Stimulated activated naive CD8-positive, alpha-beta T cell treated with anti-CD3 and anti-CD28 coated beads, Interleukin-15, amount 100 ng/mL, for 72 hours (primary cell): ENCODE measurements around the gene SULF2.
"Not testable (repeated sequence)": the region's sequence is repeated elsewhere in the genome, so short reads cannot be mapped to it uniquely, and the experiment has no call there.

Source experiments
- ATAC-seq: fragments of 150-1000 bp; cut with Tn5 transposase; 2 replicates; pipeline ENCODE4 v1.10.0; 2021; ENCODE audit warnings: mild to moderate bottlenecking, moderate library complexity
- DNase-seq, 2 donors: peaks; one replicate each; pipeline ENCODE4 v3.0.0; 2021 to 2022
- H3K27ac Mint-ChIP-seq, 2 donors: one replicate each; pipeline ENCODE4 v1.8.0; 2022; ENCODE audit warnings: mild to moderate bottlenecking in 2 of 2, mixed read lengths in 2 of 2, moderate library complexity in 2 of 2
- H3K27me3 Mint-ChIP-seq: one replicate; pipeline ENCODE4 v1.8.0; 2022; ENCODE audit warnings: mixed read lengths
- H3K4me1 Mint-ChIP-seq: one replicate; pipeline ENCODE4 v1.8.0; 2022; ENCODE audit warnings: mild to moderate bottlenecking, mixed read lengths
- H3K4me3 Mint-ChIP-seq, 2 donors: one replicate each; pipeline ENCODE4 v1.8.0; 2022; ENCODE audit warnings: mild to moderate bottlenecking in 2 of 2, mixed read lengths in 2 of 2, moderate library complexity in 1 of 2
- H3K9me3 Mint-ChIP-seq, 2 donors: one replicate each; pipeline ENCODE4 v1.8.0; 2022; ENCODE audit warnings: mixed read lengths in 2 of 2

Gene SULF2

GRCh38 chr20:47814632-47815415 is 29.5 kb upstream of the SULF2 start:
- ATAC-seq (no peak), DNase-seq (no peak)
- no peak overlapping the region for H3K4me3 Mint-ChIP-seq
- H3K9me3 Mint-ChIP-seq, result peaks cover 0 to 5% of the 10 kb centered on the region in 2 donors
- no peaks in the 10 kb centered on the region for H3K4me1 Mint-ChIP-seq
- H3K27ac Mint-ChIP-seq, result no peak overlapping the region
- peaks cover 24% of the 10 kb centered on the region for H3K27me3 Mint-ChIP-seq

- Mint-ChIP-seq H3K27ac (no peak overlapping the region), H3K4me1 (no peaks in the 10 kb centered on the region), H3K9me3 (peaks cover 0 to 5% of the 10 kb centered on the region in 2 donors), H3K4me3 (no peak overlapping the region), H3K27me3 (peaks cover 18% of the 10 kb centered on the region)
- DNase-seq (no peak), ATAC-seq (no peak)
Observed at GRCh38 chr20:47810721-47811347, 25.6 kb upstream of the SULF2 start.

- Mint-ChIP-seq H3K4me1 (no peaks in the 10 kb centered on the region), H3K27me3 (peaks cover 17% of the 10 kb centered on the region), H3K9me3 (peaks cover 0 to 5% of the 10 kb centered on the region in 2 donors), H3K4me3 (no peak overlapping the region), H3K27ac (no peak overlapping the region)
- no peak for ATAC-seq
- DNase-seq, result no peak
Observed at GRCh38 chr20:47810116-47810677, 24.9 kb upstream of the SULF2 start.

- Mint-ChIP-seq H3K4me3 (no peak overlapping the region), H3K27me3 (peaks cover 11% of the 10 kb centered on the region), H3K27ac (no peak overlapping the region), H3K4me1 (no peaks in the 10 kb centered on the region), H3K9me3 (peaks cover 0 to 5% of the 10 kb centered on the region in 2 donors)
- ATAC-seq, result no peak
- no peak for DNase-seq
Observed at GRCh38 chr20:47809161-47809960, 24.1 kb upstream of the SULF2 start.

DNA sequence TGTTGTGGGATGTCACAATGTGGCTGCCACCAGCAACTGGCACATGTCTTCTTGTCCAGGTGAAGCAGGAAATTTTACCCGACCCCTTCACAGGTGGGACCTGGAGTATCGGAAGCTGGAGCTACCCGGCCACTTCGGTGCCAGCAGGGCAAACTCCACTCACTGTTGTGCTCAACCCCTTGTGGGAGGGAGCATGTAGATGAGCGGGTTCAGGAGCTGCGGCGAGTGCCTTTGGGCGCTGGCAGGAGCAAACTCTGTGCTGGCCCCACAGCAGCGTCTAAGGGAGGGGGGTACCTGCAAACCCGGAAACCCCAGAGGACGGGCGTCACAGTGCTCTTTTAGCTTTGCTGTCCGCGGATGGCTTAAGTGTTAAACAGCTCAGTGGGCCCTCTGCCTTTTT is 20.7 kb upstream of the SULF2 start:
- no peak overlapping the region for H3K4me3 Mint-ChIP-seq
- ATAC-seq (no peak), DNase-seq (no peak)
- no peaks in the 10 kb centered on the region for H3K9me3 Mint-ChIP-seq
- no peaks in the 10 kb centered on the region for H3K4me1 Mint-ChIP-seq
- H3K27me3 Mint-ChIP-seq, result no peaks in the 10 kb centered on the region
- H3K27ac Mint-ChIP-seq, result no peak overlapping the region

DNA sequence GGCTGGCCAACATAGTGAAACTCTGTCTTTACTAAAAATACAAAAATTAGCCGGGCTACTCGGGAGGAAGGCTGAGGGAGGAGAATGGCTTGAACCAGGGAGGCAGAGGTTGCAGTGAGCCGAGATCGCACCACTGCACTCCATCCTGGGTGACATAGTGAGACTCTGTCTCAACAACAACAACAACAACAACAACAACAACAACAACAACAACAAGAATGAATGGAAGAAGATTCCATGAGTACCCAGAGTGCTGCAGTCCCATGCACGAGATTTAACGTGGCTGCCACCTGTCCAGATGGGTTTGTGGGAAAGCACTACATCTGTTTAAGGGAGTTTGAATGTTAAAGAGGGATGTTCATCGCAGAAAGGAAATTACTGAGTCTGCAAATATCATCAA is 19.7 kb upstream of the SULF2 start:
- H3K4me1 Mint-ChIP-seq, H3K4me3 Mint-ChIP-seq, H3K27me3 Mint-ChIP-seq, DNase-seq, H3K9me3 Mint-ChIP-seq, H3K27ac Mint-ChIP-seq, ATAC-seq: not testable (repeated sequence)

DNA sequence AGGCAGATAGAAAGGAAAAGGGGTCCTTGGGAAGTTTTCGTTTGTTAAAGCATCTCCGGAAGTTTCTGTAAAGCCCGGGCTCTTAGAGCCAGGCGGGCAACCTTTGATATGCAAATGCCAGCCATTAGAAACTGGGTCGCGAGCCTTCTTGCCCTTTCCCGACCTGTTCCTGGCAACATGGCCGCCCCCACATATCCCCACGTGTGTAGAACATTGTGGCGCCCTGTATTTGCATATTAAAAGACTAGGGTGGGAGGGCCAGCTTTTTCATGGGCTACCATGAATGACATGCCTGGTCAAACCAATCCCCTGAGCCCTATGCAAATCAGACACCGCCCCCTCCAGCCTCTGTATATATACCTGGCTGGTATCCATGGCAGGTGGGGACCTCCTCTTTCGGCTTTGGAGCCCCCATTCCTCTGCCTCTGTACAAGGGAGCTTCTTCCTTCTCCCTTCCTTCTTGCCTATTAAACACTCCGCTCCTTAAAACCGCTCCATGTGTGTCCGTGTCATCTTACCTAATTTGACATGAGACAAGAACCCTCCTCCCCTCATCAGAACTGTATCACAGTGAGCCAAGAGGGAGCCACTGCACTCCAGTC is 19.0 kb upstream of the SULF2 start:
- not testable (repeated sequence) for ATAC-seq, H3K27ac Mint-ChIP-seq

GRCh38 chr20:47802975-47803374 is 17.7 kb upstream of the SULF2 start:
- no peak overlapping the region for H3K4me3 Mint-ChIP-seq
- no peak for ATAC-seq
- H3K4me1 Mint-ChIP-seq, result no peaks in the 10 kb centered on the region

More for the DNA sequence above, 19.0 kb upstream of the SULF2 start:
- not testable (repeated sequence) for H3K9me3 Mint-ChIP-seq, DNase-seq, H3K27me3 Mint-ChIP-seq, H3K4me3 Mint-ChIP-seq, H3K4me1 Mint-ChIP-seq

DNA sequence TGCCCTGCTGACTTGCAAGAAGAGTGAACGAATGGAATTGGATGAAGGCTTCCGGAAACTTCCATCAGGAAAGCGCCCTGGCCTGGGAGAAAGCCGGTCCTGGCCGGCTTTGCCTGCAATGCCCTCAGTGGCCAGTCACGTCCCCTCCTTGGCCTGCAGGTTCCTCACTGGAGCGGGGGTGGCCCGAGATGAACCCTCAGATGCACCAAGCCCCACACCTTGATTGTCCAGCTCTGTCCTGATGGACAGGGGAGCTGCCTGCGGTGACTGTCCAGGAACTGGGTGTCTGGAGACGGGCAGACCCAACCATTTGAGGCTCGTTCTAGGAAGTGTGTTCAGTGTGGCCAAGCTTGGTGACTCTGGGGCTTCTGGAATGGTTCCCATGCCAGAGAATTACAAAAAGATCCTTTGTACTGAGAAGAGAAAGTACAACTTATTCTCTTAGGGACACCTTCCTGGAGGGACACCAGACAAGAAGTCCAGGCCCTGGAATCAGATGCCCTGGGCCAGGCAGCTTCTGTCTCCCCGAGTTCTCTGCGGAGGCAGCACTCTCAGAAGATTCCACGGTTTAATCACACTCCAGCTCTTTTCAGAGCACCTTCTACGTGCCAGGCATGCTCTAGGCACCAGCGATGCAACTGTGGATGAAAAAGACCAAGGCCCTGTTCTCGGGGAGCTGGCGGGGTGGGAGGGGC is 17.1 kb upstream of the SULF2 start:
- Mint-ChIP-seq H3K27ac (no peak overlapping the region), H3K4me3 (no peak overlapping the region), H3K27me3 (no peaks in the 10 kb centered on the region), H3K4me1 (no peaks in the 10 kb centered on the region), H3K9me3 (no peaks in the 10 kb centered on the region)
- ATAC-seq (no peak), DNase-seq (no peak)

More at GRCh38 chr20:47802975-47803374, 17.7 kb upstream of the SULF2 start:
- Mint-ChIP-seq H3K27ac (no peak overlapping the region), H3K9me3 (no peaks in the 10 kb centered on the region), H3K27me3 (no peaks in the 10 kb centered on the region)
- DNase-seq, result no peak

DNA sequence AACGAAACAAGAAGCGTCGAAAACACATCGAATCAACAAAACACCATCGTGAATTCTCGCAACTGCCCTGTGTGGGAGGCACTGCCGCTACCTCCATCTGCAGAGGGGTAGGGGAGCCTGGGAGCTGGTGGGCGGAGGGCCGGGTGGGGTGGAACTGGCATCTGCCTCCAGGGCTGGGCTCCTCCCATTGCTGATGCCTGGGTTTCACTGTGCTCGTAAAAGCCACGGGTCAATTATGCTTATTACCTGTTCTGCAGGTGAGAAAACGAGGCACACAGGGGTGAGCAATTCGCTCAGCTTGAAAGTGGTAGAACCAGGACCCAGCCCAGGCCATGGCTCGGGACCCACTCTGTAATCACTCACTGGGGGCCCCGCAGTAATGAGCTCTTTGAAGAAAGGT is 16.5 kb upstream of the SULF2 start:
- Mint-ChIP-seq H3K4me1 (no peaks in the 10 kb centered on the region), H3K27me3 (no peaks in the 10 kb centered on the region), H3K4me3 (no peak overlapping the region), H3K27ac (no peak overlapping the region), H3K9me3 (no peaks in the 10 kb centered on the region)
- DNase-seq (no peak), ATAC-seq (no peak)

DNA sequence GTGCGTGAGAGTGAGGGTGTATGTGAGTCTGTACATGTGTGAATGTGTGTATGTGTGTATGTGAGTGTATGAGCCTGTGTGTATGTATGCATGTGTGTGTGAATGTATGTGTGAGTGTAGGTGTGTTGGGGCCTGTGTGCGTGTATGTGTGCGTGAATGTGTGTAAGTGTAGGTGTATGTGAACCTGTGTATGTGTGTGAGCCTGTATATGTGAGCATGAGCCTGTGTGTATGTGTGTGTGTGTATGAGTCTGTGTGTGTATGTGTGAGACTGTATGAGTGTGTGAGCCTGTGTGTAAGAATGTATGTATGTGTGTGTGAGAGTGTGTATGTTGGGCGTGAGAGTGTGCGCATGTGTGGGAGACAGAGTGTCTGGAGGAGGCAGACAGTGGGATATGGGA is 15.8 kb upstream of the SULF2 start:
- no peak for DNase-seq
- no peaks in the 10 kb centered on the region for H3K27me3 Mint-ChIP-seq
- no peak overlapping the region for H3K27ac Mint-ChIP-seq
- no peaks in the 10 kb centered on the region for H3K4me1 Mint-ChIP-seq
- ATAC-seq, result no peak
- no peak overlapping the region for H3K4me3 Mint-ChIP-seq
- H3K9me3 Mint-ChIP-seq, result no peaks in the 10 kb centered on the region

GRCh38 chr20:47800623-47801022 is 15.3 kb upstream of the SULF2 start:
- H3K27ac Mint-ChIP-seq, result no peak overlapping the region
- H3K4me1 Mint-ChIP-seq, result no peaks in the 10 kb centered on the region
- H3K9me3 Mint-ChIP-seq, result no peaks in the 10 kb centered on the region
- no peak overlapping the region for H3K4me3 Mint-ChIP-seq
- no peaks in the 10 kb centered on the region for H3K27me3 Mint-ChIP-seq
- DNase-seq (no peak), ATAC-seq (no peak)

- Mint-ChIP-seq H3K9me3 (no peaks in the 10 kb centered on the region), H3K27me3 (no peaks in the 10 kb centered on the region), H3K4me1 (no peaks in the 10 kb centered on the region), H3K27ac (no peak overlapping the region), H3K4me3 (no peak overlapping the region)
- no peak for DNase-seq
- no peak for ATAC-seq
Observed at GRCh38 chr20:47799116-47799715, 13.9 kb upstream of the SULF2 start.

DNA sequence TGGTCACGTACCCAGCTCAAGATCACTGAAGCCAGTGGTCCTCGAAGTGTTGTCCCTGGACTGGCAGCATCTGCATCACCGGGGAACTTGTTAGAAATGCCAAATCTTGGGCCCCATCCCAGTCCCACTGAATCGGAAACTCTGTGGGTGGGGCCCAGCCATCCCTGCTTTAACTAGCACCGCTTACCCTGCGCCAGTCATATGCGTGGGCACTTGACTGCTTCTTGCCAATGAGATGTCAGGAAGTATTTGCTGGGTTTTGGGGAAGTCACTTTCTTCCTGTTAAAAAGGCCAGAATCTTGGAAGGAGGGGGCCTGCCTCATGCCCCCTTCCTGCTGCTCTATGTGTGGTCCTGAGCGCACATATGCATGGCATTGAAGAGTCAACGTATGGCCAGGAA is 11.7 kb upstream of the SULF2 start:
- H3K27ac Mint-ChIP-seq, result no peak overlapping the region
- no peak for ATAC-seq

More for the DNA sequence above, 11.7 kb upstream of the SULF2 start:
- Mint-ChIP-seq H3K4me1 (no peaks in the 10 kb centered on the region), H3K9me3 (no peaks in the 10 kb centered on the region), H3K27me3 (no peaks in the 10 kb centered on the region), H3K4me3 (no peak overlapping the region)
- DNase-seq, result no peak
